Measurements from ENCODE around the gene LRRK2. TPM values are rescaled to one million over a fixed set of nuclear protein-coding genes. Genes with fewer than 3 reads are reported as not detected.

LRRK2 gene
- total RNA-seq, 2 experiments from 2014 or later: 5.9 to 28.4 TPM

DNA sequence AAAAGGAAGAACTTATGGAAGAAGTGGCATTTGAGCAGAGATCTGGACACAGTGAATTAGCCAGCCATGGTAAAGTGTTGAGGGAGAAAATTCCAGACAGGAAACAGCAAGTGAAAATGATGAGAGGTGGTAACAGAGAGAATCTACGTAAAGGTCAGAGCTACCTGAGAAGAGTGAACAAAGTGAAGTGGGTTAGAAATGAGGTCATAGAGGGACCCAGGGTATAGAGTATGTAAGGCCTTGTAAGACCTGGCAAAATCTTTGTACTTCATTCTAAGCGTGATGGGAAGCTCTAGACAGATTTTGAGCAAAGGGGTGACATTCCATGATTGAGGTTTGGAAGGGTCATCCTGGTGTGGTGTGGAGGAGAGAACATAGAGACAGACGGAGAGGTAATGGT is 49.3 kb upstream of the LRRK2 start:
- H3K4me1 ChIP-seq (ENCODE audit: insufficient read depth, low read length, poor library complexity, severe bottlenecking): peaks cover 6% of the 10 kb centered on the region
- no TSS peak for BruUV-seq (replicated peaks)

DNA sequence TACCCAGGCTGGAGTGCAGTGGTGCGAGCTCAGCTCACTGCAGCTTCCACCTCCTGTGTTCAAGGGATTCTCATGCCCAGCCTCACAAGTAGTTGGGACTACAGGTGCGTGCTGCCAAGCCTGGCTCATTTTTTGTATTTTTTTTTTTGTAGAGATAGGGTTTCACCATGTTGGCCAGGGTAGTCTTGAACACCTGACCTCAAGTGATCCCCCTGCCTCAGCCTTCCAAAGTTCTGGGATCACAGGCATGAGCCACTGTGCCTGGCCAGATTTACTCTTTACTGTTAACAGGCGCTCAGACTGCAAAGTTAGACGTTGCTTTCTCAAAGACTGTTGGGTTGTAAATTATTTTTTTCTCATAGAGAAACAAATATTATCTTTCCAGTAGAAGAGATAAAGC is 46.1 kb upstream of the LRRK2 start:
- no peak for DNase-seq (ENCODE audit: low spot score)
- H3K36me3 ChIP-seq (ENCODE audit: insufficient read depth, low read length): no peaks in the 10 kb centered on the region
- no peak overlapping the region for H2AFZ ChIP-seq (ENCODE audit: low read length)
- no peak overlapping the region for H3K27ac ChIP-seq (ENCODE audit: low read depth, low read length, poor library complexity, severe bottlenecking)
- CTCF ChIA-PET (ENCODE audit: unreplicated experiment): no interaction called here
- H3K4me1 ChIP-seq (ENCODE audit: insufficient read depth, low read length, poor library complexity, severe bottlenecking): peaks cover 6% of the 10 kb centered on the region
- no TSS peak for BruUV-seq (replicated peaks)
- H3K9me3 ChIP-seq (ENCODE audit: low read length): no peaks in the 10 kb centered on the region
- TF ChIP-seq, protein P1, sequence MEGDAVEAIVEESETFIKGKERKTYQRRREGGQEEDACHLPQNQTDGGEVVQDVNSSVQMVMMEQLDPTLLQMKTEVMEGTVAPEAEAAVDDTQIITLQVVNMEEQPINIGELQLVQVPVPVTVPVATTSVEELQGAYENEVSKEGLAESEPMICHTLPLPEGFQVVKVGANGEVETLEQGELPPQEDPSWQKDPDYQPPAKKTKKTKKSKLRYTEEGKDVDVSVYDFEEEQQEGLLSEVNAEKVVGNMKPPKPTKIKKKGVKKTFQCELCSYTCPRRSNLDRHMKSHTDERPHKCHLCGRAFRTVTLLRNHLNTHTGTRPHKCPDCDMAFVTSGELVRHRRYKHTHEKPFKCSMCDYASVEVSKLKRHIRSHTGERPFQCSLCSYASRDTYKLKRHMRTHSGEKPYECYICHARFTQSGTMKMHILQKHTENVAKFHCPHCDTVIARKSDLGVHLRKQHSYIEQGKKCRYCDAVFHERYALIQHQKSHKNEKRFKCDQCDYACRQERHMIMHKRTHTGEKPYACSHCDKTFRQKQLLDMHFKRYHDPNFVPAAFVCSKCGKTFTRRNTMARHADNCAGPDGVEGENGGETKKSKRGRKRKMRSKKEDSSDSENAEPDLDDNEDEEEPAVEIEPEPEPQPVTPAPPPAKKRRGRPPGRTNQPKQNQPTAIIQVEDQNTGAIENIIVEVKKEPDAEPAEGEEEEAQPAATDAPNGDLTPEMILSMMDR (conservative IDR thresholded peaks at IDR 0.05; ENCODE audit: low read length): no peak
- TF ChIP-seq EZH2phosphoT487 (IDR thresholded peaks at IDR 0.05; ENCODE audit: borderline replicate concordance, low read depth, low read length): no peak
- POLR2A ChIA-PET: interaction anchor here (0.9 to 1.0 kb wide), 2 partner anchors 14 to 30 kb away, joined by 3 to 5 read pairs; no protein-coding TSS in a partner anchor
- no peaks in the 10 kb centered on the region for H3K9me2 ChIP-seq (ENCODE audit: insufficient read depth, low read length)
- no peaks in the 10 kb centered on the region for H4K20me1 ChIP-seq (ENCODE audit: insufficient read depth, low read length)
- intact Hi-C loops (cut with micrococcal nuclease; ENCODE audit: unreplicated experiment): no loop called here
- H3K4me3 ChIP-seq (ENCODE audit: low read depth, low read length, poor library complexity, severe bottlenecking): no peak overlapping the region
- H3K79me2 ChIP-seq (ENCODE audit: insufficient read depth, low read depth, low read length): no peaks in the 10 kb centered on the region
- no peak overlapping the region for H3K4me2 ChIP-seq (ENCODE audit: low read length)

More for the DNA sequence above, 49.3 kb upstream of the LRRK2 start:
- no peak overlapping the region for H2AFZ ChIP-seq (ENCODE audit: low read length)
- TF ChIP-seq EZH2phosphoT487 (IDR thresholded peaks at IDR 0.05; ENCODE audit: borderline replicate concordance, low read depth, low read length): no peak
- TF ChIP-seq, protein P1 (conservative IDR thresholded peaks at IDR 0.05; ENCODE audit: low read length): no peak
- POLR2A ChIA-PET: interaction anchor here (0.9 to 1.2 kb wide), 3 partner anchors 10 to 109 kb away, joined by 3 to 5 read pairs (median 3); no protein-coding TSS in a partner anchor
- CTCF ChIA-PET (ENCODE audit: unreplicated experiment): no interaction called here
- no peaks in the 10 kb centered on the region for H4K20me1 ChIP-seq (ENCODE audit: insufficient read depth, low read length)
- H3K4me2 ChIP-seq (ENCODE audit: low read length): no peak overlapping the region
- H3K9me2 ChIP-seq (ENCODE audit: insufficient read depth, low read length): no peaks in the 10 kb centered on the region
- H3K79me2 ChIP-seq (ENCODE audit: insufficient read depth, low read depth, low read length): no peaks in the 10 kb centered on the region
- DNase-seq (ENCODE audit: low spot score): no peak
- no peak overlapping the region for H3K27ac ChIP-seq (ENCODE audit: low read depth, low read length, poor library complexity, severe bottlenecking)
- H3K36me3 ChIP-seq (ENCODE audit: insufficient read depth, low read length): no peaks in the 10 kb centered on the region
- H3K4me3 ChIP-seq (ENCODE audit: low read depth, low read length, poor library complexity, severe bottlenecking): no peak overlapping the region
- H3K9me3 ChIP-seq (ENCODE audit: low read length): no peaks in the 10 kb centered on the region
- intact Hi-C loops (cut with micrococcal nuclease; ENCODE audit: unreplicated experiment): no loop called here

DNA sequence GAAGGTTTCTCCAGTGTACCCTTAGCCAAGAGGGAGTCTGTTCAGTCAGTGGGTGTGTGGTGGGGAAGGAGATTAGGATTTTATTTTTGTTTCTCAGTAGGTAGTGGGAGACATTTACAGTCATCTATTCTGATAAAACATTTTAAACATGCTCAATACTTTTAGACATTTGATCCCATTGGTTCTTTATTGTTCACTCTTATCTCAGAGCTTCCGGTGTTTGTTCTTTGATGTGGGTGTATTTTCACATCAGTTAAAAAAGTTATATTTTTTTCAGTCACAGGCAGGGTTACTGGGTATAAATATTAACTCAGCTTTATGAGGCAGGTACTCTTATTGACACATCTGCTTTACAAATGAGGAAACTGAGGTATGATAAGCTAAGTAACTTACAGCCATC is 43.3 kb upstream of the LRRK2 start:
- Histone ChIP-seq H3K27ac (ENCODE audit: low read depth, low read length, poor library complexity, severe bottlenecking) (no peak overlapping the region), H3K4me1 (ENCODE audit: insufficient read depth, low read length, poor library complexity, severe bottlenecking) (no peaks in the 10 kb centered on the region), H3K4me3 (ENCODE audit: low read depth, low read length, poor library complexity, severe bottlenecking) (no peak overlapping the region), H3K4me2 (ENCODE audit: low read length) (no peak overlapping the region), H3K79me2 (ENCODE audit: insufficient read depth, low read depth, low read length) (no peaks in the 10 kb centered on the region), H3K9me2 (ENCODE audit: insufficient read depth, low read length) (no peaks in the 10 kb centered on the region), H4K20me1 (ENCODE audit: insufficient read depth, low read length) (no peaks in the 10 kb centered on the region), H3K9me3 (ENCODE audit: low read length) (no peaks in the 10 kb centered on the region), H3K36me3 (ENCODE audit: insufficient read depth, low read length) (no peaks in the 10 kb centered on the region), H2AFZ (ENCODE audit: low read length) (no peak overlapping the region)
- intact Hi-C loops (cut with micrococcal nuclease; ENCODE audit: unreplicated experiment): no loop called here
- DNase-seq (ENCODE audit: low spot score): no peak
- CTCF ChIA-PET (ENCODE audit: unreplicated experiment): no interaction called here
- no TSS peak for BruUV-seq (replicated peaks)
- POLR2A ChIA-PET: interaction anchor here (0.5 to 5.5 kb wide), 5 partner anchors 11 to 1373 kb away, joined by 3 to 29 read pairs (median 3); no protein-coding TSS in a partner anchor
- TF ChIP-seq EZH2phosphoT487 (IDR thresholded peaks at IDR 0.05; ENCODE audit: borderline replicate concordance, low read depth, low read length): no peak
- TF ChIP-seq, protein P1 (conservative IDR thresholded peaks at IDR 0.05; ENCODE audit: low read length): no peak

Measured in OCI-LY7 (cell line).